PC-9 (cell line): Measurements from ENCODE around the gene MVD.

Experiments
- CTCF ChIP-seq: fragments of 200-600 bp; sonication (generic); conservative IDR thresholded peaks from 2 replicates; pipeline ENCODE4 v1.6.1; 2017; ENCODE audit warnings: mixed run types, antibody characterized with exemption, mild to moderate bottlenecking, moderate library complexity
- EZH2 ChIP-seq: fragments of 200-600 bp; sonication (generic); IDR thresholded peaks from 2 replicates; pipeline ENCODE4 v1.8.0; 2017; ENCODE audit warnings: antibody characterized with exemption, low read depth

GRCh38 chr16:88613911-88614817 is 48.7 kb downstream of the MVD start:
- no peak for TF ChIP-seq EZH2
- TF ChIP-seq CTCF = no peak
